OCI-LY3 (cell line): ENCODE data around the gene GNAO1.

Experiments
- H2AFZ ChIP-seq: fragments of 200-600, 300-600 bp; shearing (Covaris generic); 2 replicates; pipeline ENCODE4 v1.6.0; 2014; ENCODE audit warnings: antibody characterized with exemption, low read depth, low read length
- H3K27ac ChIP-seq: fragments of 200-600, 300-600 bp; sonication (generic); 2 replicates; pipeline ENCODE4 v1.5.1; 2014; ENCODE audit warnings: mild to moderate bottlenecking, low read length, moderate library complexity, mixed read lengths
- H3K27me3 ChIP-seq: fragments of 200-600, 300-600 bp; sonication (generic); 2 replicates; pipeline ENCODE4 v1.6.1; 2014; ENCODE audit warnings: low read depth, low read length, mixed read lengths
- H3K36me3 ChIP-seq: fragments of 200-600, 300-600 bp; sonication (generic); replicated peaks from 2 replicates; pipeline ENCODE3; 2014; ENCODE audit warnings: low read depth, low read length, mixed read lengths
- H3K4me1 ChIP-seq: fragments of 300-600, 200-600 bp; sonication (generic); 2 replicates; pipeline ENCODE4 v1.6.1; 2014; ENCODE audit warnings: low read length, mixed read lengths
- H3K4me2 ChIP-seq: fragments of 200-600, 300-600 bp; sonication (generic); 2 replicates; pipeline ENCODE4 v1.6.1; 2014; ENCODE audit warnings: low read length, mixed read lengths
- H3K4me3 ChIP-seq: fragments of 300-600, 200-600 bp; sonication (generic); 2 replicates; pipeline ENCODE4 v1.5.1; 2014; ENCODE audit warnings: antibody characterized with exemption, mild to moderate bottlenecking, low read length, moderate library complexity
- H3K79me2 ChIP-seq: fragments of 300-600, 200-600 bp; shearing (Covaris generic); 2 replicates; pipeline ENCODE4 v1.6.1; 2014; ENCODE audit warnings: mild to moderate bottlenecking, low read length, mixed read lengths
- H3K9ac ChIP-seq: fragments of 300-600, 200-600 bp; shearing (Covaris generic); 2 replicates; pipeline ENCODE4 v1.6.0; 2014; ENCODE audit warnings: mild to moderate bottlenecking, low read length, moderate library complexity
- H3K9me3 ChIP-seq: fragments of 200-600, 300-600 bp; shearing (Covaris generic); 2 replicates; pipeline ENCODE4 v1.6.1; 2014; ENCODE audit warnings: low read length, mixed read lengths; ENCODE audit not compliant: insufficient read depth
- H4K20me1 ChIP-seq: fragments of 200-600, 300-600 bp; sonication (generic); 2 replicates; pipeline ENCODE4 v1.6.1; 2016; ENCODE audit warnings: low read length, mixed read lengths; ENCODE audit not compliant: insufficient read depth
- CTCF ChIP-seq: fragments of 200-600, 300-600 bp; sonication (generic); IDR thresholded peaks from 2 replicates; pipeline ENCODE4 v1.5.1; 2014; ENCODE audit warnings: antibody characterized with exemption, low read length, low read depth
- EZH2phosphoT487 ChIP-seq: fragments of 200-600 bp; shearing (Covaris generic); IDR thresholded peaks from 2 replicates; pipeline ENCODE4 v1.6.1; 2018; ENCODE audit warnings: antibody characterized with exemption, mixed run types, low read depth

The GNAO1 gene

GRCh38 chr16:56309008-56309407 lies 117.7 kb downstream of the GNAO1 start:
- Histone ChIP-seq H3K9me3 (no peaks in the 10 kb centered on the region), H3K9ac (no peak overlapping the region), H2AFZ (no peak overlapping the region), H3K27me3 (peaks cover 18% of the 10 kb centered on the region), H3K4me2 (no peak overlapping the region), H3K36me3 (no peaks in the 10 kb centered on the region), H4K20me1 (no peaks in the 10 kb centered on the region), H3K79me2 (no peaks in the 10 kb centered on the region), H3K4me1 (no peaks in the 10 kb centered on the region), H3K4me3 (no peak overlapping the region), H3K27ac (no peak overlapping the region)
- TF ChIP-seq EZH2phosphoT487 (no peak), CTCF (no peak)

GRCh38 chr16:56310690-56311089 lies 119.4 kb downstream of the GNAO1 start:
- Histone ChIP-seq H2AFZ (no peak overlapping the region), H3K36me3 (no peaks in the 10 kb centered on the region), H3K4me2 (no peak overlapping the region), H3K9me3 (no peaks in the 10 kb centered on the region), H3K4me3 (no peak overlapping the region), H3K27ac (no peak overlapping the region), H3K9ac (no peak overlapping the region), H3K4me1 (no peaks in the 10 kb centered on the region), H3K79me2 (no peaks in the 10 kb centered on the region), H3K27me3 (peaks cover 5% of the 10 kb centered on the region; the same call in 1 of the 2 replicates), H4K20me1 (no peaks in the 10 kb centered on the region)
- no peak for TF ChIP-seq CTCF
- TF ChIP-seq EZH2phosphoT487 = no peak

GRCh38 chr16:56311208-56312027 lies 120.1 kb downstream of the GNAO1 start:
- Histone ChIP-seq H3K9me3 (no peaks in the 10 kb centered on the region), H3K4me3 (no peak overlapping the region), H2AFZ (no peak overlapping the region), H3K27me3 (peaks cover under 1% of the 10 kb centered on the region; the same call in 1 of the 2 replicates), H3K36me3 (no peaks in the 10 kb centered on the region), H3K4me1 (no peaks in the 10 kb centered on the region), H3K9ac (no peak overlapping the region), H3K79me2 (no peaks in the 10 kb centered on the region), H3K27ac (no peak overlapping the region), H4K20me1 (no peaks in the 10 kb centered on the region), H3K4me2 (no peak overlapping the region)
- no peak for TF ChIP-seq EZH2phosphoT487
- TF ChIP-seq CTCF = peak; percentile 42

- no peak for TF ChIP-seq CTCF
- TF ChIP-seq EZH2phosphoT487 = no peak
- H2AFZ ChIP-seq = no peak overlapping the region
- no peak overlapping the region for H3K4me3 ChIP-seq
- no peaks in the 10 kb centered on the region for H3K9me3 ChIP-seq
- H4K20me1 ChIP-seq = no peaks in the 10 kb centered on the region
- no peaks in the 10 kb centered on the region for H3K79me2 ChIP-seq
- no peak overlapping the region for H3K9ac ChIP-seq
- no peaks in the 10 kb centered on the region; the same call in 1 of the 2 replicates for H3K27me3 ChIP-seq
- H3K36me3 ChIP-seq = no peaks in the 10 kb centered on the region
- H3K4me1 ChIP-seq = no peaks in the 10 kb centered on the region
- H3K27ac ChIP-seq = no peak overlapping the region
- H3K4me2 ChIP-seq = no peak overlapping the region
Observed at GRCh38 chr16:56312028-56312300, 120.7 kb downstream of the GNAO1 start.
